NCI-H1436 treated with DMSO at 0.1 percent for 48 hours (cell line): Measurements from ENCODE around the gene PTH2R.
"Not testable (repeated sequence)": the region's sequence is repeated elsewhere in the genome, so short reads cannot be mapped to it uniquely, and the experiment has no call there.

Experiments used
- DNase-seq: peaks from one replicate; lab custom pipeline; 2025; lab: John Stamatoyannopoulos, UW

Gene PTH2R

GRCh38 chr2:208488686-208489564 lies 82.3 kb downstream of the PTH2R start:
- no peak for DNase-seq

DNA sequence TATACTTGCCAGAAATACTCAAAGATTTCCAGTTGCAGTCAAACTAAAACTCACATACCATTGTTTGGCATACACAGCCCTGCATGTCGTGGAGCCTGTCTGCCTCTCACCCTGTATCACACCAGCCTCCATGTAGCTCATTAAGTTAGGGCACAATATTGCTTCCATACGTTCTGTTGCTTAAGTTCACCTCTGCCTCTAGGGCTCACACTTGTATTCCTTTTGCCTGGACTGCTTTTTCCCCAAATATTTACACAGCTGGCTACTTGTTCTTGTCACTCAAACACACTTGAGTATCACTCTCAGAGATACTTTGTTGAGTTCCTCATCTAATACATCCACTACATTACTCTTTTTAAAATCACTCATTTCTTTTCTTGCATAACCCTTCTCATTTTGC lies 83.1 kb downstream of the PTH2R start:
- peak; percentile 70 for DNase-seq

GRCh38 chr2:208490492-208490891 lies 83.9 kb downstream of the PTH2R start:
- DNase-seq: no peak

GRCh38 chr2:208491641-208492040 lies 85.0 kb downstream of the PTH2R start:
- no peak for DNase-seq

GRCh38 chr2:208492069-208492468 lies 85.5 kb downstream of the PTH2R start:
- no peak for DNase-seq

DNA sequence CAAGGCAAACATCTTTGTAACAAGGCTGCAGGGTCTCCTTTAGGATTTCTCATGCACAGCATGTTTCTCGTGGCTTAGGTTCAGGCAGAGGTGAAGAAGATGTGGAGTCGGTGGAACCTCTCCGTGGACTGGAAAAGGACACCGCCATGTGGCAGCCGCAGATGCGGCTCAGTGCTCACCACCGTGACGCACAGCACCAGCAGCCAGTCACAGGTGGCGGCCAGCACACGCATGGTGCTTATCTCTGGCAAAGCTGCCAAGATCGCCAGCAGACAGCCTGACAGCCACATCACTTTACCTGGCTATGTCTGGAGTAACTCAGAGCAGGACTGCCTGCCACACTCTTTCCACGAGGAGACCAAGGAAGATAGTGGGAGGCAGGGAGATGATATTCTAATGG lies 86.6 kb downstream of the PTH2R start:
- no peak for DNase-seq

DNA sequence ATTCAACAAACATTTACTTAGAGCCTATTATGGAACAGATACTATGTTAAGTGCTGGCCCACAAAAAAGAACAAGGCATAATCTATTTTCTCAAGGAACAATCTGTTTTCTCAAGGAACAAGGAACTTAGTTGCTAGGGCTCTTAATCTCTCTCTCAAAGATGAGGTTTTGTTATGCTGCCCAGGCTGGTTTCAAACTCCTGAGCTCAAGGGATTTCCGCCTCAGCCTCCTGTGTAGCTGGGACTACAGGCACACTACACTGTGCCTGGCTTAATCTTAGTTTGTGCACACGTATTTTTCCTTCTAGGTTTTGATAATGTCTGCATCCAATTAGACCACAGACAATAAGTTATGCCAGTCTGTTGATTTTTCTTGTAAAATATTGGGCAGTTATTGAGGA lies 89.5 kb downstream of the PTH2R start:
- no peak for DNase-seq

GRCh38 chr2:208501206-208501605 lies 94.6 kb downstream of the PTH2R start:
- DNase-seq: peak; percentile 55

DNA sequence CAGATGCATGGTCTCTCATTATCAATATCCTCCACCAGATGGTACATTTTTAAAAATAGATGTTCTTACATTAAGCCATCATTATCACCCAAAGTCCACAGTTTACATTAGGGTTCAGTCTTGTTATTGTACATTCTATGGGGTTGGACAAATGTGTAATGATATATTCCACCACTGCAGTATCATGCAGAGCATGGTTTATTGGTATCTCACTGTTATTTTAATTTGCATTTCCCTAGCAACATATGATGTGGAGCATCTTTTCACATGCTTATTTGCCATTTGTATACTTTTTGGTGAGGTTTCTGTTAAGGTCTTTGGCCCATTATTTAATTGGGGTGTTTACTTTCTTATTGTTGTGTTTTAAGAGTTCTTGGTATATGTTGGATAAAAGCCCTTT lies 95.7 kb downstream of the PTH2R start:
- DNase-seq: no peak

DNA sequence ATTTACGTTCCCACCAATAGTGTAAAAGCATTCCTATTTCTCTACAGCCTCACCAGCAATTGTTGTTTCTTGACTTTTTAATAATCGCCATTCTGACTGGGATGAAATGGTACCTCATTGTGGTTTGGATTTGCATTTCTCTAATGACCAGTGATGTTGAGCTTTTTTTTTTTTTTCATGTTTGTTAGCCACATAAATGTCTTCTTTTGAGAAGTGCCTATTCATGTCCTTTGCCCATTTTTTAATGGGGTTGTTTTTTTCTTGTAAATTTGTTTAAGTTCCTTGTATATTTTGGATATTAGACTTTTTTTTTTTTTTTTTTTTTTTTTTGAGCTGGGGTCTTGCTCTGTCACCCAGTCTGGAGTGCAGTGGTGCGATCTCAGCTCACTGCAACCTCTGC lies 98.8 kb downstream of the PTH2R start:
- not testable (repeated sequence) for DNase-seq

DNA sequence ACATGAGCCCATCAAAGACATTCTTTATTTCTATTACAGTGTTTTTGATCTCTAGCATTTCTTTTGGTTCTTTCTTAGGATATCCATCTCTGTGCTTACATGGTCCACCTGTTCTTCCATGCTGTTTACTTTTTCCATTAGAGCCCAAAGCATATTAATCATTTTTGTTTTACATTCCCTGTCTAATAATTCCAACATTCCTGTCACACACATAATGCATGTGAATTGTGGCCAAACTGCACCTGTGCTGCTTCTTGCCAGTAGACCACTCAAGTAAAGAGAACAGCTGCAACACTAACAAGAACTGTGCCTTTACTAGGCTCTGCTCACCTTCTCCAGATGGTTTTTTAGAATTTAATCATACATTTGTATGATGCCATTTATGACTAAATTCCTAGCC lies 103.0 kb downstream of the PTH2R start:
- no peak for DNase-seq

- DNase-seq: no peak
These were observed 104.4 kb downstream of the PTH2R start for GRCh38 chr2:208511016-208511415.

DNA sequence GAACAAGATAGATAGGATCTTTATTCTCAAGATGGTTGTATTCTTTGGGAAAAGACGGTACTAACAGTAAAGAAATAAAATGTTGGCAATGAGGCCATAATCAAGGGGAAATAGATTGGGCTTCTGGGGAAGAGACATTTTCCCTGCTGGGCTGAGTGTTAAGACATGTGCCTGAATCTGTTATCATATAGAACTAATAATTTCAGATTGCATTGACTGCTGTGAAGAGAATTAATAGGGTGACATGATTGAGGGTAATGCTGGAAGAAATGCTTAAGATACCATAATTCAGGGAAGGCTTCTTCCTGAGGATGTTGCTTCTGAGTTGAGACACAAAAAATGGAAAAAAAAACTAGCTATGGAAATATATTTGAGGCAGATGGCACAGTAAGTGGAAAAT lies 105.0 kb downstream of the PTH2R start:
- no peak for DNase-seq

DNA sequence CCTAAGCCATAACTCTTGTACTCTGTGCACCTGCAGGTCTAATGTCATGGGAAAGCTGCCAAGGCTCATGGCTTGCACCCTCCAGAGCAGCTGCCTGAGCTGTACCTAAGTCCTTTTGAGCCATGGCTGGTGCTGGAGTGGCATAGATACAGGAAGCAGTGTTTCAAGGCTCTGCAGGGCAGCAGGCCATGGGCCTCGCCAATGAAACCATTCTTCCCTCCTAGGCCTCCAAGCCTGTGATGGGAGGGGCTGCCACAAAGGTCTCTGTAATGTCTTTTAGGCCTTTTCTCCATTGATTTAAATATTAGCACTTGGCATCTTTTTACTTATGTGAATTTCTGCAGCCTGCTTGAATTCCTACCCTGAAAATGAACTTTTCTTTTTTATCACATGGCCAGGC lies 108.5 kb downstream of the PTH2R start:
- no peak for DNase-seq

DNA sequence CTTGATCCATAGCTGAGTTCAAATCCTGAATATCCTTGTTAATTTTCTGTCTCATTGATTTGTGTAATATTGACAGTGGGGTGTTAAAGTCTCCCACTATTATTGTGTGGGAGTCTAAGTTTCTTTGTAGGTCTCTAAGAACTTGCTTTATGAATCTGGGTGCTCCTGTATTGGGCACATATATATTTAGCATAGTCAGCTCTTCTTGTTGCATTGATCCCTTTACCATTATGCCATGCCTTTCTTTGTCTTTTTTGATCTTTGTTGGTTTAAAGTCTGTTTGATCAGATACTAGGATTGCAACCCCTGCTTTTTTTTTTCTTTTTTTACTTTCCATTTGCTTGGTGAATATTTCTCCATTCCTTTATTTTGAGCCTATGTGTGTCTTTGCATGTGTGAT lies 116.5 kb downstream of the PTH2R start:
- DNase-seq: not testable (repeated sequence)

GRCh38 chr2:208525165-208525564 lies 118.6 kb downstream of the PTH2R start:
- DNase-seq: not testable (repeated sequence)

- DNase-seq: no peak
These were observed 123.2 kb downstream of the PTH2R start for GRCh38 chr2:208529796-208530195.

GRCh38 chr2:208531361-208531760 lies 124.8 kb downstream of the PTH2R start:
- DNase-seq: no peak

- DNase-seq: not testable (repeated sequence)
These were observed 129.0 kb downstream of the PTH2R start for GRCh38 chr2:208535578-208535977.

- DNase-seq: no peak
These were observed 134.9 kb downstream of the PTH2R start for GRCh38 chr2:208541461-208541988.

DNA sequence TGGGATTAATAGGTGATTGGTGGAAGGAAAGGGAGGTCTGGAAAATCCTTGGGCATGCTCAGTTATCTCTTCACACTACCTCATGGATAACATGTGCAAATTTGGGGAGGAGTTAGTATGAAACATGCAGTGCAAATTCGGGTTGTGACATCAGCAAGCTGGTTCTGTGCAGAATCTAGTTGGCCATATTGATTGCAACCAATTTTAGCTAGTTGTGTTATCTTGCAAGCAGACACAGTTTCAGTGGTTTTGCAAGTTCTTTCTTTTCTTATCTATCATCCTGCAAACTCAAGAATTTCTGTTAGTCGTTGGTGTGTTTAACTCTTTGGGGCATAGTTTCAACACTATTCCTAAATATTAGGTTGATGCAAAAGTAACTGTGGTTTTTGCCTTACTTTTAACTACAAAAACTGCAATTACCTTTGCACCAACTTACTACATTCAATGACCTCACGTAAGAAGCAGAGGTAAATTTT lies 135.4 kb downstream of the PTH2R start:
- no peak for DNase-seq

GRCh38 chr2:208542465-208543041 lies 136.0 kb downstream of the PTH2R start:
- DNase-seq: no peak
